ENCODE results near the gene EHBP1L1. TPM values are rescaled to one million over a fixed set of nuclear protein-coding genes. Genes with fewer than 3 reads are reported as not detected.

EHBP1L1 gene
- total RNA-seq, 2 donors from 2014 or later, result 58.5 to 78.5 TPM

GRCh38 chr11:65554057-65554818, 21.6 kb upstream of the EHBP1L1 start:
- peaks cover 30% of the 10 kb centered on the region for H3K4me1 ChIP-seq
- H3K27ac ChIP-seq, result no peak overlapping the region
- H3K27me3 ChIP-seq, result no peaks in the 10 kb centered on the region
- TF ChIP-seq, protein P1, sequence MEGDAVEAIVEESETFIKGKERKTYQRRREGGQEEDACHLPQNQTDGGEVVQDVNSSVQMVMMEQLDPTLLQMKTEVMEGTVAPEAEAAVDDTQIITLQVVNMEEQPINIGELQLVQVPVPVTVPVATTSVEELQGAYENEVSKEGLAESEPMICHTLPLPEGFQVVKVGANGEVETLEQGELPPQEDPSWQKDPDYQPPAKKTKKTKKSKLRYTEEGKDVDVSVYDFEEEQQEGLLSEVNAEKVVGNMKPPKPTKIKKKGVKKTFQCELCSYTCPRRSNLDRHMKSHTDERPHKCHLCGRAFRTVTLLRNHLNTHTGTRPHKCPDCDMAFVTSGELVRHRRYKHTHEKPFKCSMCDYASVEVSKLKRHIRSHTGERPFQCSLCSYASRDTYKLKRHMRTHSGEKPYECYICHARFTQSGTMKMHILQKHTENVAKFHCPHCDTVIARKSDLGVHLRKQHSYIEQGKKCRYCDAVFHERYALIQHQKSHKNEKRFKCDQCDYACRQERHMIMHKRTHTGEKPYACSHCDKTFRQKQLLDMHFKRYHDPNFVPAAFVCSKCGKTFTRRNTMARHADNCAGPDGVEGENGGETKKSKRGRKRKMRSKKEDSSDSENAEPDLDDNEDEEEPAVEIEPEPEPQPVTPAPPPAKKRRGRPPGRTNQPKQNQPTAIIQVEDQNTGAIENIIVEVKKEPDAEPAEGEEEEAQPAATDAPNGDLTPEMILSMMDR (IDR thresholded peaks at IDR 0.05), result no peak
- H3K36me3 ChIP-seq, result no peaks in the 10 kb centered on the region
- peak overlapping the region in 1 of 2 donors; percentile 34 for H3K9ac ChIP-seq (ENCODE audit: low read depth in 2 of 2, low read length in 2 of 2)
- DNase-seq, result no peak
- no peak overlapping the region for H3K4me3 ChIP-seq
- intact Hi-C loops (cut with DNase I), result no loop called here
- H3K9me3 ChIP-seq, result no peaks in the 10 kb centered on the region

DNA sequence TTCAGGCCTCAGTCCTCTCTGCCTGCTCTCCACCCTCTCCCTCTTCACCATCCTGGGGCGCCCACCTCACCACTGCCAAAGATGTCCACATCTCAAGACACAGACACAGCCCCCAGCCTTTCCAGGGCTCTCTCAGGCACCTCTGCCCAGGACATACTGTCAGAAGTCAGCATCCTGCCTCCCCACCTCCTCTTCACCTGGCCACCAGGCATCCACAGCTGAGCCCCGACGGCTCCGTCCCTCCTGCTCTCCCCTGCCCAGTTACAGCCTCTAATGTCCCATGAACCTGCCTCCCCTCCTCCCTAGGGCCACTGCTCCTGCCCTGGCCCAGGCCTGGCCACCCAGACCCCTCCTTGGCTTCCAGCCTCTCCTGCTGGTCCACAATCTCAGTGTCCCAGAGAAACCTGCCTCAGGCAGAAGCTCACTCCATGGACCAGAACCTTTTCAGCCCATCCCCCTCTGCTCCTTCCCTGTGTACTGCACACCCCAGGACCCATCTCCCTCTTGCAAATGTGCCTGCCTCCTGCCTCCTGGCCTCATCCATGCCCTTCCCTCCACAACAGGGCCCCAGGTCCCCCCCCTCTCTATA, 20.9 kb upstream of the EHBP1L1 start:
- no peak for DNase-seq
- Histone ChIP-seq H3K27ac (no peak overlapping the region), H3K9me3 (no peaks in the 10 kb centered on the region), H3K4me1 (peaks cover 35% of the 10 kb centered on the region), H3K36me3 (no peaks in the 10 kb centered on the region), H3K9ac (ENCODE audit: low read depth in 2 of 2, low read length in 2 of 2) (peak overlapping the region in 1 of 2 donors; percentile 35), H3K27me3 (no peaks in the 10 kb centered on the region), H3K4me3 (no peak overlapping the region)
- intact Hi-C loops (cut with DNase I), result no loop called here
- TF ChIP-seq, protein P1 (IDR thresholded peaks at IDR 0.05), result no peak

GRCh38 chr11:65555693-65556231, 20.1 kb upstream of the EHBP1L1 start:
- peak overlapping the region in 1 of 2 donors; percentile 33 for H3K9ac ChIP-seq (ENCODE audit: low read depth in 2 of 2, low read length in 2 of 2)
- DNase-seq, result peak; percentile 46
- TF ChIP-seq, protein P1 (IDR thresholded peaks at IDR 0.05), result no peak

DNA sequence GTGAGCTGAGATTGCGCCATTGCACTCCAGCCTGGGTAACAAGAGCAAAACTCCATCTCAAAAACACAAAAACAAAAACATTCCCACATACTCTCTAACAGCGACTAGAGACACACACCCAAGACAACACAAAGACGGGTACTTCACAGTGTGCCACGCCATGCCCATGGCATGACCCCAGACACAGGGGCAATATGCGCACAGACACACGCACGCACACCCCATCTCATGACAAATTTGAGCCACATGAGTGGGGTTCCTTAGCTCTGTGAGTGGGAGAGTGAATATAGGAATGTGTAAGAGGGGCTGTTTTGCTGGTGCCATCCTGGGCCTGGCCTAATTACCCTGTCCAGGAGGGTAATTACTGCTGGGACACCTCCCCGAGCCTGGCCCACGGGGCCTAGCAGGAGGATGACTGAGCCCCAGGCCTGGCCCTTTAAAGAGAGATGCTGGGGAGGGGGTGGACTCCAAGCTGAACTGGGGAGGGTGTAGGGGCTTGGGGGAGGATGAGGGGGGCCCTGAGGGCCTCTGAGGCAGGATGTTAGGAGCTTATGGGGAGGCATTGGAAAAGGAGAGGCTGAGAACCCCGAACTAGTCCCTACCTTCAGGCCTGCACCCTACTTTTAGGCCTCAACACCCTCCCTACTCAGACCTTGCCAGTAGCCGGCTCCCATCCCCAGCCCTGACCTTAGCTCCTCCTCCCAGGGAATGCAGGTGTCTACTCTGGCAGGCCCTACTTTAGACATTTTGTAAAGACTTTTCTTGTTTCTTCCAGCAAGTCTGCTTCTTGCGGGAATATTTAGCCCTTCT, 19.2 kb upstream of the EHBP1L1 start:
- DNase-seq, result no peak
- intact Hi-C loops (cut with DNase I), result no loop called here
- peaks cover 40% of the 10 kb centered on the region for H3K4me1 ChIP-seq
- no peaks in the 10 kb centered on the region for H3K27me3 ChIP-seq
- H3K36me3 ChIP-seq, result no peaks in the 10 kb centered on the region
- H3K9ac ChIP-seq (ENCODE audit: low read depth in 2 of 2, low read length in 2 of 2), result peak overlapping the region; percentile 68 to 83
- H3K4me3 ChIP-seq, result peak overlapping the region; percentile 48
- no peaks in the 10 kb centered on the region for H3K9me3 ChIP-seq
- peak overlapping the region; percentile 60 for H3K27ac ChIP-seq
- TF ChIP-seq, protein P1 (IDR thresholded peaks at IDR 0.05), result no peak

More at GRCh38 chr11:65555693-65556231, 20.1 kb upstream of the EHBP1L1 start:
- peaks cover 40% of the 10 kb centered on the region for H3K4me1 ChIP-seq
- no peaks in the 10 kb centered on the region for H3K9me3 ChIP-seq
- no peaks in the 10 kb centered on the region for H3K36me3 ChIP-seq
- no peak overlapping the region for H3K27ac ChIP-seq
- no peak overlapping the region for H3K4me3 ChIP-seq
- no peaks in the 10 kb centered on the region for H3K27me3 ChIP-seq
- intact Hi-C loops (cut with DNase I), result no loop called here
